Measurements from ENCODE around the gene KLHL36. TPM values are rescaled to one million over a fixed set of nuclear protein-coding genes. Genes with fewer than 3 reads are reported as not detected.

The KLHL36 gene
- total RNA-seq, 4 donors from 2014 or later: 38.2 to 70.7 (median 52.5) TPM

GRCh38 chr16:84604477-84605013 lies 43.8 kb upstream of the KLHL36 start:
- no peak for DNase-seq
- Histone ChIP-seq H3K36me3 (no peaks in the 10 kb centered on the region), H3K9me3 (no peaks in the 10 kb centered on the region), H3K4me1 (no peaks in the 10 kb centered on the region), H3K4me3 (no peak overlapping the region), H3K27me3 (no peaks in the 10 kb centered on the region), H3K27ac (no peak overlapping the region)
- intact Hi-C loops (cut with DNase I; ENCODE audit: low total_unique reads): no loop called here
- TF ChIP-seq CTCF (IDR thresholded peaks at IDR 0.05) (no peak), POLR2A (IDR thresholded peaks at IDR 0.05) (no peak)

GRCh38 chr16:84605339-84605848 lies 42.9 kb upstream of the KLHL36 start:
- Histone ChIP-seq H3K36me3 (no peaks in the 10 kb centered on the region), H3K27me3 (no peaks in the 10 kb centered on the region), H3K4me1 (no peaks in the 10 kb centered on the region), H3K9me3 (no peaks in the 10 kb centered on the region), H3K4me3 (no peak overlapping the region), H3K27ac (no peak overlapping the region)
- TF ChIP-seq CTCF (IDR thresholded peaks at IDR 0.05) (no peak), POLR2A (IDR thresholded peaks at IDR 0.05) (no peak)
- intact Hi-C loops (cut with DNase I; ENCODE audit: low total_unique reads): no loop called here
- DNase-seq: no peak

GRCh38 chr16:84606081-84606875 lies 42.0 kb upstream of the KLHL36 start:
- Histone ChIP-seq H3K36me3 (no peaks in the 10 kb centered on the region), H3K27ac (no peak overlapping the region), H3K27me3 (no peaks in the 10 kb centered on the region), H3K9me3 (no peaks in the 10 kb centered on the region), H3K4me3 (no peak overlapping the region), H3K4me1 (peaks cover 0 to 6% of the 10 kb centered on the region in 2 donors)
- DNase-seq: no peak
- intact Hi-C loops (cut with DNase I; ENCODE audit: low total_unique reads): no loop called here
- TF ChIP-seq POLR2A (IDR thresholded peaks at IDR 0.05) (no peak), CTCF (IDR thresholded peaks at IDR 0.05) (no peak)

GRCh38 chr16:84607061-84607460 lies 41.2 kb upstream of the KLHL36 start:
- intact Hi-C loops (cut with DNase I; ENCODE audit: low total_unique reads): no loop called here
- no peak overlapping the region for H3K27ac ChIP-seq
- peaks cover 0 to 7% of the 10 kb centered on the region in 2 donors for H3K4me1 ChIP-seq
- no peak for TF ChIP-seq POLR2A (IDR thresholded peaks at IDR 0.05)
- no peak for TF ChIP-seq CTCF (IDR thresholded peaks at IDR 0.05)
- no peak overlapping the region for H3K4me3 ChIP-seq
- no peak for DNase-seq
- H3K36me3 ChIP-seq: no peaks in the 10 kb centered on the region
- H3K9me3 ChIP-seq: no peaks in the 10 kb centered on the region
- no peaks in the 10 kb centered on the region for H3K27me3 ChIP-seq

- TF ChIP-seq POLR2A (IDR thresholded peaks at IDR 0.05): no peak
- no peak for TF ChIP-seq CTCF (IDR thresholded peaks at IDR 0.05)
- Histone ChIP-seq H3K27ac (no peak overlapping the region), H3K27me3 (no peaks in the 10 kb centered on the region), H3K4me3 (no peak overlapping the region), H3K36me3 (no peaks in the 10 kb centered on the region), H3K4me1 (peaks cover 0 to 7% of the 10 kb centered on the region in 2 donors), H3K9me3 (no peaks in the 10 kb centered on the region)
- intact Hi-C loops (cut with DNase I; ENCODE audit: low total_unique reads): no loop called here
- no peak for DNase-seq
These were observed 40.6 kb upstream of the KLHL36 start for GRCh38 chr16:84607694-84608093.

Measured in uterus (tissue), 4 donors.